ENCODE measurements around the gene MYRFL. TPM values are rescaled to one million over a fixed set of nuclear protein-coding genes. Genes with fewer than 3 reads are reported as not detected.
A peak's percentile ranks its signal among the peaks of the same experiment; 100 is the strongest.

Gene MYRFL
- total and polyA plus RNA-seq, 8 donors = 0.06 to 2.3 (median 0.43) TPM

GRCh38 chr12:69810870-69811498 lies 14.0 kb upstream of the MYRFL start:
- H3K4me3 ChIP-seq = no peak overlapping the region
- FAIRE-seq = no peak
- no peak for TF ChIP-seq CTCF (IDR thresholded peaks at IDR 0.05)
- ATAC-seq = no peak
- H3K36me3 ChIP-seq = no peaks in the 10 kb centered on the region
- no peak for DNase-seq
- H3K4me1 ChIP-seq = no peaks in the 10 kb centered on the region
- no peaks in the 10 kb centered on the region for H3K27me3 ChIP-seq
- intact Hi-C loops (cut with DNase I) = no loop called here
- H3K9me3 ChIP-seq = no peaks in the 10 kb centered on the region
- H3K27ac ChIP-seq = no peak overlapping the region
- 74 to 96% methylated on average over 4 of the region's 4 CpGs for WGBS, 2 donors

- H3K27ac ChIP-seq = no peak overlapping the region
- intact Hi-C loops (cut with DNase I) = no loop called here
- no peaks in the 10 kb centered on the region for H3K27me3 ChIP-seq
- no peak for FAIRE-seq
- DNase-seq = no peak
- H3K4me1 ChIP-seq = no peaks in the 10 kb centered on the region
- ATAC-seq = no peak
- TF ChIP-seq CTCF (IDR thresholded peaks at IDR 0.05) = no peak
- 94 to 95% methylated on average over 3 of the region's 3 CpGs for WGBS, 2 donors
- H3K9me3 ChIP-seq = no peaks in the 10 kb centered on the region
- peaks cover 0 to 4% (median 0%) of the 10 kb centered on the region in 3 donors for H3K36me3 ChIP-seq
- no peak overlapping the region for H3K4me3 ChIP-seq
Observed at GRCh38 chr12:69816082-69816481, 8.9 kb upstream of the MYRFL start.

- 20 to 22% methylated on average over 6 of the region's 6 CpGs for WGBS, 2 donors
- H3K27ac ChIP-seq = peak overlapping the region in 2 of 4 donors; percentile 3 to 12
- ATAC-seq (peak in 2 of 4 donors; percentile 16 to 17), FAIRE-seq (no peak), DNase-seq (no peak)
- TF ChIP-seq CTCF (IDR thresholded peaks at IDR 0.05) = no peak
- intact Hi-C loops (cut with DNase I) = no loop called here
- H3K4me1 ChIP-seq = no peaks in the 10 kb centered on the region
- no peaks in the 10 kb centered on the region for H3K9me3 ChIP-seq
- H3K4me3 ChIP-seq = no peak overlapping the region
- H3K36me3 ChIP-seq = peaks cover 0 to 4% (median 0%) of the 10 kb centered on the region in 3 donors
- no peaks in the 10 kb centered on the region for H3K27me3 ChIP-seq
Observed at GRCh38 chr12:69821032-69821455, 4.0 kb upstream of the MYRFL start.

- no peak for TF ChIP-seq CTCF (IDR thresholded peaks at IDR 0.05)
- DNase-seq (peak in 2 of 6 donors; percentile 16 to 49), FAIRE-seq (no peak), ATAC-seq (peak; percentile 57 to 77 (median 68))
- intact Hi-C loops (cut with DNase I) = no loop called here
- peak overlapping the region in 2 of 4 donors; percentile 12 to 14 for H3K27ac ChIP-seq
- no peaks in the 10 kb centered on the region for H3K4me1 ChIP-seq
- H3K9me3 ChIP-seq = no peaks in the 10 kb centered on the region
- H3K4me3 ChIP-seq = no peak overlapping the region
- H3K27me3 ChIP-seq = no peaks in the 10 kb centered on the region
- peaks cover 0 to 2% (median 0%) of the 10 kb centered on the region in 3 donors for H3K36me3 ChIP-seq
- WGBS, 2 donors = 34 to 37% methylated on average over 8 of the region's 8 CpGs
Observed at GRCh38 chr12:69821456-69822159, 3.4 kb upstream of the MYRFL start.
